Measurements from ENCODE around the gene EMCN.
A peak's percentile ranks its signal among the peaks of the same experiment; 100 is the strongest.
"Not testable (repeated sequence)": the region's sequence is repeated elsewhere in the genome, so short reads cannot be mapped to it uniquely, and the experiment has no call there.

EMCN gene

GRCh38 chr4:100517864-100518341 is at the start of gene EMCN:
Gene EMCN, minus strand, starts transcription at chr4:100518022. Its CDS starts 108 bp downstream, at chr4:100517914.
- no peak for DNase-seq

- DNase-seq, result no peak
Observed at GRCh38 chr4:100566396-100566795, 48.6 kb upstream of the EMCN start.

- DNase-seq, result no peak
Observed at GRCh38 chr4:100557306-100557705, 39.5 kb upstream of the EMCN start.

GRCh38 chr4:100555611-100556337 is 38.0 kb upstream of the EMCN start:
- no peak for DNase-seq

GRCh38 chr4:100548200-100548560 is 30.4 kb upstream of the EMCN start:
- DNase-seq, result no peak

- DNase-seq, result no peak
Observed at GRCh38 chr4:100547541-100548199, 29.8 kb upstream of the EMCN start.

GRCh38 chr4:100545427-100545826 is 27.6 kb upstream of the EMCN start:
- DNase-seq, result no peak

GRCh38 chr4:100540131-100540530 is 22.3 kb upstream of the EMCN start:
- no peak for DNase-seq

- no peak for DNase-seq
Observed at GRCh38 chr4:100539706-100540105, 21.9 kb upstream of the EMCN start.

- DNase-seq, result no peak
Observed at GRCh38 chr4:100533741-100534140, 15.9 kb upstream of the EMCN start.

- DNase-seq, result not testable (repeated sequence)
Observed at GRCh38 chr4:100530161-100530560, 12.3 kb upstream of the EMCN start.

GRCh38 chr4:100525686-100526085 is 7.9 kb upstream of the EMCN start:
- no peak for DNase-seq

- no peak for DNase-seq
Observed at GRCh38 chr4:100519205-100519604, 1.4 kb upstream of the EMCN start.

- DNase-seq, result no peak
Observed at GRCh38 chr4:100516225-100516624, 1.6 kb downstream of the EMCN start.

- peak; percentile 0 for DNase-seq
Observed at GRCh38 chr4:100511896-100512295, 5.9 kb downstream of the EMCN start.

- no peak for DNase-seq
Observed at GRCh38 chr4:100510551-100510950, 7.3 kb downstream of the EMCN start.

GRCh38 chr4:100509386-100509785 is 8.4 kb downstream of the EMCN start:
- no peak for DNase-seq

- no peak for DNase-seq
Observed at GRCh38 chr4:100508691-100509090, 9.1 kb downstream of the EMCN start.

- DNase-seq, result no peak
Observed at GRCh38 chr4:100504086-100504874, 13.5 kb downstream of the EMCN start.

- no peak for DNase-seq
Observed at GRCh38 chr4:100497791-100498190, 20.0 kb downstream of the EMCN start.

GRCh38 chr4:100495074-100495473 is 22.7 kb downstream of the EMCN start:
- DNase-seq, result no peak

GRCh38 chr4:100494166-100494565 is 23.7 kb downstream of the EMCN start:
- DNase-seq, result no peak

GRCh38 chr4:100493756-100494155 is 24.1 kb downstream of the EMCN start:
- no peak for DNase-seq

- DNase-seq, result no peak
Observed at GRCh38 chr4:100492129-100492528, 25.7 kb downstream of the EMCN start.
